ENCODE results near the gene ZNF275.
"Not testable (repeated sequence)": the region's sequence is repeated elsewhere in the genome, so short reads cannot be mapped to it uniquely, and the experiment has no call there.

ZNF275 gene

GRCh38 chrX:153319295-153320046, 14.5 kb upstream of the ZNF275 start:
- Histone ChIP-seq H3K27me3 (replicated peaks in 2 of 5; ENCODE audit: control insufficient read depth in 4 of 5, insufficient read depth in 5 of 5, low read length in 4 of 5) (peaks cover 2 to 17% (median 3%) of the 10 kb centered on the region in 5 experiments), H3K4me3 (ENCODE audit: control insufficient read depth in 1 of 7, extremely low read depth in 1 of 7, insufficient read depth in 4 of 7, low read depth in 2 of 7, low read length in 6 of 7) (no peak overlapping the region), H3K27ac (ENCODE audit: insufficient read depth in 1 of 2, low read depth in 1 of 2, low read length in 2 of 2, poor library complexity in 1 of 2, severe bottlenecking in 2 of 2) (no peak overlapping the region), H3K36me3 (ENCODE audit: control insufficient read depth in 4 of 4, insufficient read depth in 4 of 4, low read length in 3 of 4) (no peaks in the 10 kb centered on the region), H3K4me1 (ENCODE audit: control extremely low read depth in 1 of 4, control insufficient read depth in 4 of 4, insufficient read depth in 4 of 4, low read length in 3 of 4) (no peaks in the 10 kb centered on the region), H3K9me3 (ENCODE audit: control extremely low read depth in 1 of 5, control insufficient read depth in 4 of 5, insufficient read depth in 2 of 5, low read depth in 1 of 5, low read length in 4 of 5) (peaks cover 0 to 2% (median 1%) of the 10 kb centered on the region in 5 experiments)
- ChIA-PET POLR2A (no interaction called here), CTCF (interaction anchor here (1.4 kb wide), 1 partner anchor 15 kb away, joined by 3 read pairs; no protein-coding TSS in a partner anchor)
- 90% methylated on average over 32 of the region's 33 CpGs for WGBS (ENCODE audit: insufficient coverage)
- DNase-seq, result no peak

- H3K9me3 ChIP-seq (ENCODE audit: control extremely low read depth in 1 of 5, control insufficient read depth in 4 of 5, insufficient read depth in 2 of 5, low read depth in 1 of 5, low read length in 4 of 5); H3K36me3 ChIP-seq (ENCODE audit: control insufficient read depth in 4 of 4, insufficient read depth in 4 of 4, low read length in 3 of 4); DNase-seq; H3K4me3 ChIP-seq (ENCODE audit: control insufficient read depth in 1 of 7, extremely low read depth in 1 of 7, insufficient read depth in 4 of 7, low read depth in 2 of 7, low read length in 6 of 7); H3K27ac ChIP-seq (ENCODE audit: insufficient read depth in 1 of 2, low read depth in 1 of 2, low read length in 2 of 2, poor library complexity in 1 of 2, severe bottlenecking in 2 of 2); H3K4me1 ChIP-seq (ENCODE audit: control extremely low read depth in 1 of 4, control insufficient read depth in 4 of 4, insufficient read depth in 4 of 4, low read length in 3 of 4); POLR2A ChIA-PET: not testable (repeated sequence)
- WGBS (ENCODE audit: insufficient coverage), result 86% methylated on average over 1 of the region's 1 CpG
- CTCF ChIA-PET, result interaction anchor here (1.4 kb wide), 1 partner anchor 15 kb away, joined by 3 read pairs; no protein-coding TSS in a partner anchor
- H3K27me3 ChIP-seq (replicated peaks in 2 of 5; ENCODE audit: control insufficient read depth in 4 of 5, insufficient read depth in 5 of 5, low read length in 4 of 5), result peaks cover 2 to 17% (median 3%) of the 10 kb centered on the region in 5 experiments
These were observed 13.9 kb upstream of the ZNF275 start for GRCh38 chrX:153320047-153320443.

GRCh38 chrX:153320555-153321184, 13.3 kb upstream of the ZNF275 start:
- no CpG with 5 or more reads among the region's 13 CpGs for WGBS (ENCODE audit: insufficient coverage)
- H3K9me3 ChIP-seq (ENCODE audit: control extremely low read depth in 1 of 5, control insufficient read depth in 4 of 5, insufficient read depth in 2 of 5, low read depth in 1 of 5, low read length in 4 of 5), result peaks cover 0 to 6% (median 1%) of the 10 kb centered on the region in 5 experiments
- ChIA-PET CTCF (interaction anchor here (1.4 kb wide), 1 partner anchor 16 kb away, joined by 3 read pairs; no protein-coding TSS in a partner anchor), POLR2A (no interaction called here)
- H3K27me3 ChIP-seq (replicated peaks in 2 of 5; ENCODE audit: control insufficient read depth in 4 of 5, insufficient read depth in 5 of 5, low read length in 4 of 5), result peaks cover 2 to 17% (median 3%) of the 10 kb centered on the region in 5 experiments
- H3K27ac ChIP-seq (ENCODE audit: insufficient read depth in 1 of 2, low read depth in 1 of 2, low read length in 2 of 2, poor library complexity in 1 of 2, severe bottlenecking in 2 of 2), result no peak overlapping the region
- H3K36me3 ChIP-seq (ENCODE audit: control insufficient read depth in 4 of 4, insufficient read depth in 4 of 4, low read length in 3 of 4), result no peaks in the 10 kb centered on the region
- no peaks in the 10 kb centered on the region for H3K4me1 ChIP-seq (ENCODE audit: control extremely low read depth in 1 of 4, control insufficient read depth in 4 of 4, insufficient read depth in 4 of 4, low read length in 3 of 4)
- DNase-seq, result peak in 2 of 3 donors; percentile 43 to 56
- H3K4me3 ChIP-seq (ENCODE audit: control insufficient read depth in 1 of 7, extremely low read depth in 1 of 7, insufficient read depth in 4 of 7, low read depth in 2 of 7, low read length in 6 of 7), result no peak overlapping the region

DNA sequence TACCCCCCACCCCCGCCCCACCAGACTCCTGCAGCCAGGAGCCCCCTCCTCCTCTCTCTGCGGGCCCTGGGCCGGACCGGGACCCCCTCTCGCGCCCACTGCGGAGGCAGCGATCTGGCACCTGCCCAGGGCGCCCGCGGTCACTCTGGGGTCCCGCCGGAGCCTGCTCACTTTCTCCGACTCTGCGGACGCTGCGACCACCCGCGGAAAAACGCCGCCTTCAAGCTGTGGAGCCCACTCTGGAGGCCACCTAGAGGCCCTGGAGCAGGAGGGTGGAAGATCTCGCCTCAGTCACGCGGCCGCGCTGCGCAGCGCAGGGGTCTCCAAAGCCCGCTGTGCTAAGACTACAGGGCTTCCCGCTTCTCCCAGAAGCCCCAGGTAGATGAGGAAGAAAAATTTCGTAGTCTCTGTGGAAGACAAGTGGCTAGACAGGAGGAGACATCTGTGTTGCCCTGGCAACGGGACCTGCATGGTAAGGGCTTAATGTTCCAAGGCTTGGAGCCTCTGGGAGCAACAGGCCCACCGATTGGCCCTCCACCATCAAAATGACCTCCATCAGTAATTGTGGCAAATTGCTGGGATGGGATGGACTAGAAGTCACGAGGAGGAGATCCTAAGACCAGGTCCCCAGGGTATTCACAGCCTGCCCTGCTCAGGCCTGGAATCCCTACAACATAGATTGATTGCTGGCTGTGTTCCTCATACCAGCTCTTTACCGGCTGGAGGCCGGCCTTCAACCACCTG, 12.4 kb upstream of the ZNF275 start, which contains the start of gene PNMA6F:
Gene PNMA6F (minus strand): TSS at position 387 of the 744 bp plus-strand sequence. CDS start 1,093 bp downstream, outside the sequence.
- peaks cover 2 to 17% (median 3%) of the 10 kb centered on the region in 5 experiments for H3K27me3 ChIP-seq (replicated peaks in 2 of 5; ENCODE audit: control insufficient read depth in 4 of 5, insufficient read depth in 5 of 5, low read length in 4 of 5)
- no peak for DNase-seq
- CTCF ChIA-PET, result no interaction called here
- POLR2A ChIA-PET, result no interaction called here
- no peaks in the 10 kb centered on the region for H3K36me3 ChIP-seq (ENCODE audit: control insufficient read depth in 4 of 4, insufficient read depth in 4 of 4, low read length in 3 of 4)
- H3K4me3 ChIP-seq (ENCODE audit: control insufficient read depth in 1 of 7, extremely low read depth in 1 of 7, insufficient read depth in 4 of 7, low read depth in 2 of 7, low read length in 6 of 7), result no peak within 1 kb of the TSS
- no peak within 1 kb of the TSS for H3K27ac ChIP-seq (ENCODE audit: insufficient read depth in 1 of 2, low read depth in 1 of 2, low read length in 2 of 2, poor library complexity in 1 of 2, severe bottlenecking in 2 of 2)
- 54% methylated on average over 31 of the region's 36 CpGs for WGBS (ENCODE audit: insufficient coverage)
- no peaks in the 10 kb centered on the region for H3K4me1 ChIP-seq (ENCODE audit: control extremely low read depth in 1 of 4, control insufficient read depth in 4 of 4, insufficient read depth in 4 of 4, low read length in 3 of 4)
- H3K9me3 ChIP-seq (ENCODE audit: control extremely low read depth in 1 of 5, control insufficient read depth in 4 of 5, insufficient read depth in 2 of 5, low read depth in 1 of 5, low read length in 4 of 5), result peaks cover 0 to 6% (median 1%) of the 10 kb centered on the region in 5 experiments

- Histone ChIP-seq H3K4me1 (ENCODE audit: control extremely low read depth in 1 of 4, control insufficient read depth in 4 of 4, insufficient read depth in 4 of 4, low read length in 3 of 4) (no peaks in the 10 kb centered on the region), H3K27me3 (replicated peaks in 2 of 5; ENCODE audit: control insufficient read depth in 4 of 5, insufficient read depth in 5 of 5, low read length in 4 of 5) (peaks cover 0 to 4% (median 0%) of the 10 kb centered on the region in 5 experiments), H3K4me3 (ENCODE audit: control insufficient read depth in 1 of 7, extremely low read depth in 1 of 7, insufficient read depth in 4 of 7, low read depth in 2 of 7, low read length in 6 of 7) (no peak overlapping the region), H3K27ac (ENCODE audit: insufficient read depth in 1 of 2, low read depth in 1 of 2, low read length in 2 of 2, poor library complexity in 1 of 2, severe bottlenecking in 2 of 2) (no peak overlapping the region), H3K9me3 (ENCODE audit: control extremely low read depth in 1 of 5, control insufficient read depth in 4 of 5, insufficient read depth in 2 of 5, low read depth in 1 of 5, low read length in 4 of 5) (peaks cover 0 to 6% (median under 1%) of the 10 kb centered on the region in 5 experiments), H3K36me3 (ENCODE audit: control insufficient read depth in 4 of 4, insufficient read depth in 4 of 4, low read length in 3 of 4) (no peaks in the 10 kb centered on the region)
- 82% methylated on average over 4 of the region's 4 CpGs for WGBS (ENCODE audit: insufficient coverage)
- POLR2A ChIA-PET, result no interaction called here
- no peak for DNase-seq
- CTCF ChIA-PET, result interaction anchor here (1.2 kb wide), 1 partner anchor 15 kb away, joined by 4 read pairs; no protein-coding TSS in a partner anchor
These were observed 6.4 kb upstream of the ZNF275 start for GRCh38 chrX:153327561-153327960.

- POLR2A ChIA-PET, result no interaction called here
- no peak overlapping the region for H3K27ac ChIP-seq (ENCODE audit: insufficient read depth in 1 of 2, low read depth in 1 of 2, low read length in 2 of 2, poor library complexity in 1 of 2, severe bottlenecking in 2 of 2)
- H3K4me1 ChIP-seq (ENCODE audit: control extremely low read depth in 1 of 4, control insufficient read depth in 4 of 4, insufficient read depth in 4 of 4, low read length in 3 of 4), result peaks cover 0 to 26% (median 15%) of the 10 kb centered on the region in 4 experiments
- no peak for DNase-seq
- H3K36me3 ChIP-seq (ENCODE audit: control insufficient read depth in 4 of 4, insufficient read depth in 4 of 4, low read length in 3 of 4), result peaks cover 0 to 11% (median 4%) of the 10 kb centered on the region in 4 experiments
- no peaks in the 10 kb centered on the region for H3K9me3 ChIP-seq (ENCODE audit: control extremely low read depth in 1 of 5, control insufficient read depth in 4 of 5, insufficient read depth in 2 of 5, low read depth in 1 of 5, low read length in 4 of 5)
- peaks cover 0 to 4% (median 0%) of the 10 kb centered on the region in 5 experiments for H3K27me3 ChIP-seq (replicated peaks in 2 of 5; ENCODE audit: control insufficient read depth in 4 of 5, insufficient read depth in 5 of 5, low read length in 4 of 5)
- H3K4me3 ChIP-seq (ENCODE audit: control insufficient read depth in 1 of 7, extremely low read depth in 1 of 7, insufficient read depth in 4 of 7, low read depth in 2 of 7, low read length in 6 of 7), result peak overlapping the region in 3 of 7 experiments; percentile 13 to 74 (median 59)
- CTCF ChIA-PET, result no interaction called here
- 50% methylated on average over 1 of the region's 2 CpGs for WGBS (ENCODE audit: insufficient coverage)
These were observed 687 bp upstream of the ZNF275 start for GRCh38 chrX:153333266-153333665.
